Stimulated activated CD8-positive, alpha-beta memory T cell treated with anti-CD3 and anti-CD28 coated beads, Interleukin-4, amount 100 ng/mL, for 4 hours (primary cell): ENCODE data around the gene AGBL1.
"Not testable (repeated sequence)": the region's sequence is repeated elsewhere in the genome, so short reads cannot be mapped to it uniquely, and the experiment has no call there.

ENCODE experiments used
- DNase-seq, 2 donors: peaks; one replicate each; pipeline ENCODE4 v3.0.0-alpha.2; 2020; ENCODE audit warnings: low read depth in 2 of 2, low spot score in 1 of 2

AGBL1 gene

GRCh38 chr15:86855307-86856291 is 775.9 kb downstream of the AGBL1 start:
- no peak for DNase-seq

DNA sequence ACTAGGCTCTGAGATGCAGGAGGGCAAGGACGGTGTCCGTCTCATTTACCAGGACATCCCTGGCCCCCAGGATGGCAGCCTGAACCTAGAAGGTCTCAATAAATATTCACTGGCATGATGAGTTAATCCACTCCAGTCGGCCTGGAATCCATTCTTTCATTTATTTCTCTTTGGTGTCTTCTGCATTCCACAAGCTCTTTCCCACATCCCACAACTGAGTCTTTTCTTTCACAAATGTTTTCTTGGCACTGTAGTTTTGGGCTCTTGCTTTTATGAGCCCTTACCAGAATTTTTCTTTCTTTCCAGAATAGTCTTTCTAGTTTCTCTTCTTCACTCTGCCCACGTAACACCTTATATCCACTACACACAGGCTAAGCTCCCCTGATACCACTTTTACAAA is 778.0 kb downstream of the AGBL1 start:
- no peak for DNase-seq

DNA sequence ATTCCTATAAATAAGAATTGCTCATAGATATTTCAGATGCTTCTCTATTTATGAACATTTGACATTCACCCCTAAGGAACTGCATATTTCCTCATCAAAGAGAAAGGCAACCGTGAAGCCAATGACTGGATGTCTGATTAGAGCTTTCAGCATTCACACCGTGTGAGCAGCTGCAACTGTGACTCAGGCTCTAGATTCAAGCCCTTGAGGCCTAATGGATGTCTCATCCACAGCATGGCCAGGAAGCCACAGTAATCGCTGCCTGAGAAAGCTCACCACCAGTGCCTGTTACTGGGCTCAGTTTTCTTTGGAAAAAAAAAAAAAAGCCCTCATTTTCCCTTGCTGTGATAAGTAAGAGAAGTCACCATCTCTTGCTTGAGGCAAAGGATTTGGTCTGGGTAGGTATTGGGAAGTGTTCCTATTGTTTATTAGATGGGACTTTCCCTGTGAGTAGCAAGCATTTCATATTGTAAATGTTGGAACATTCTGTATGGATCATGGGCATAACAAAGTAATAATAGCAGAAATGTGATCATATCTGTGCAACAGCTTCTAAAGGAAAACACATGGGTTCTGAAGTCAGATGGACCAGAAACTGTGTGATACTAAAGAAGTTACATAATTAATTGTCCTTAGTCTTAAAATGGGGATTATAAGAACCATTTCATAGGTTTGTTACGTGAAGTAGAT is 783.7 kb downstream of the AGBL1 start:
- DNase-seq = no peak

- DNase-seq = no peak
Measured at GRCh38 chr15:86865920-86866319, 786.2 kb downstream of the AGBL1 start.

DNA sequence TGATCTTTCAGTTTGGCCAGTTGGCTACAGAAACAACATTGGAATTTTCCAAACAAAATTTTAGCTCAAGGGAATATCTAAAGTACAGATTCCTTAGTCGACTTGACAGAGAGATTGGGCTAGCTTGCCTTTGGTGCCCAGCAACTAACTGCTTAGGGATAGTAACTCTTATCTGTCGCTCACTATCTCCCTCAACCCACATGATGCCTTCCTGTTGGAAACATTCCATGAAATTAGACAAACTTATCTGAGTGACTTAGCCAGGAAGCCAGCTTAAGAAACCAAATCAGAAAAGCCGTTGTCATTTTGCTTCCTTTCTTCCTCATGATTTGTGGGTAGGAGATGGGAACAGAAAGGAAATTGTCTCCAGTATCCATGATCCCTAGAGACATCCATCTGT is 791.2 kb downstream of the AGBL1 start:
- DNase-seq = no peak

GRCh38 chr15:86871964-86872363 is 792.3 kb downstream of the AGBL1 start:
- DNase-seq = no peak

- DNase-seq = no peak
Measured at GRCh38 chr15:86872782-86873181, 793.1 kb downstream of the AGBL1 start.

- DNase-seq = no peak
Measured at GRCh38 chr15:86875067-86875466, 795.4 kb downstream of the AGBL1 start.

DNA sequence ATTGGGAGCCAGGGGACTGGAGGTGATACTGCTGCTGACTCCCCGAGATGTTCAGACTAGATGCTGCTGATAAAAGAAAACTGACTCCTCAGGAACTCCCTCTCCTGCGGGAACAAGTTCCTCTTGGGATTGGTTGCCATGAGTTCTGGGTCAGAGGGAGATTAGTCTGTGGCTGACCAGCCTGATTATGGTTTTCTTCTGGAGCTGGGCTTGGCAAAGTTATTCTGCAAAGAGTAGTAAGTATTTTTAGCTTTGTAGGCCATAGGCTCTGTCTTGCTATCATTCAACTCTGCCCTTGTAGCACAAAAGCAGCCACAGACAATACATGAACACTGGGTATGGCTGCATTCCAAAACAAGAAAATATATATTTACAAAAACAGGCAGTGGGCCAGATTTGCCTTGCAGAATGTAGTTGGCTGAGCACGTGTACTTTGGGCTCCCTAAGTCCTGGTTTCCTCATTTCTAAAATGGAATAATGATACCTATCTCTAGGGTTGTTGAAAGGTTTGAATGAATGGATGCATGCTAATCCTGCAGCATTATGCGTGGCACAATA is 796.8 kb downstream of the AGBL1 start:
- no peak for DNase-seq

DNA sequence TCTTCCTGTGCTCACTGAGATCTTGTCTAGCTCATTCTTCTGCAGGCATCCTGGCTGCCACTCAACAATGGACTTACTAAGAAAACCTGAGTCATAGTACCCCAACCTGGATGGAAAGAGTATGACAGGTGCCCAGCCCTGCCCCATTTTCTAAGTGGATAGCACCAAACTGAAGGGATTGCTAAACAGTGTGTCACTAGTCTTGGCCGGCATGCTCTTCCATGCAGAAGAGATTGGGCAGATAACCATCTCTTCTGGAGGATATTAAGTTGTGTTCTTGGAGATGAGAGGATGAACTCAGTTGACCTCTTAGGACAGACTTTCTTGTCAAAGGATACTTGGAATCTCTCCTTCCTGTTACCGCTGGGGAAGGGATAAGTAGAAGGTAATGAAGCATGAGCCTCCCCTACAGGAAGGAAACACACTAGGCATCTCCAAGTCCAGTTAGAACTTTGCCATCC is 797.5 kb downstream of the AGBL1 start:
- DNase-seq = no peak

GRCh38 chr15:86878844-86879243 is 799.2 kb downstream of the AGBL1 start:
- DNase-seq = not testable (repeated sequence)

GRCh38 chr15:86879250-86880229 is 799.9 kb downstream of the AGBL1 start:
- no peak for DNase-seq

DNA sequence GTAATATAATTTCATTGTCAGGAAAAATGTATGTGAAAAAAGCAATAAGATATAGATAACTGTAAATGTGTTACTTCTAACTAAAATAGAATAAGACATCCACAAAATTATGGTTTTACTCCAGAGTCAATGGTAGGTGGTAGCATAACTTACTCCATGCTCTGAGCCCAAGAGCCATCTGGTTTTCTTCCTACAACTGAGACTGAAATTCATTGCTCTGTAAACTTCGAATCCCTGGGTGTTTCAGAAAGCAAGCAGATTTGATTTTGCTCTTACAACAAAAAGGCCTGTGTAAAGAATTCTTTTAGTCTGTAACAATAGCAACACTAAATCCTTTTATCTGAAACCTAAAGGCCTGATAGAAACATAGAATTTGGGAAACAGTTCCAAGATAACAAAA is 805.9 kb downstream of the AGBL1 start:
- DNase-seq = no peak

DNA sequence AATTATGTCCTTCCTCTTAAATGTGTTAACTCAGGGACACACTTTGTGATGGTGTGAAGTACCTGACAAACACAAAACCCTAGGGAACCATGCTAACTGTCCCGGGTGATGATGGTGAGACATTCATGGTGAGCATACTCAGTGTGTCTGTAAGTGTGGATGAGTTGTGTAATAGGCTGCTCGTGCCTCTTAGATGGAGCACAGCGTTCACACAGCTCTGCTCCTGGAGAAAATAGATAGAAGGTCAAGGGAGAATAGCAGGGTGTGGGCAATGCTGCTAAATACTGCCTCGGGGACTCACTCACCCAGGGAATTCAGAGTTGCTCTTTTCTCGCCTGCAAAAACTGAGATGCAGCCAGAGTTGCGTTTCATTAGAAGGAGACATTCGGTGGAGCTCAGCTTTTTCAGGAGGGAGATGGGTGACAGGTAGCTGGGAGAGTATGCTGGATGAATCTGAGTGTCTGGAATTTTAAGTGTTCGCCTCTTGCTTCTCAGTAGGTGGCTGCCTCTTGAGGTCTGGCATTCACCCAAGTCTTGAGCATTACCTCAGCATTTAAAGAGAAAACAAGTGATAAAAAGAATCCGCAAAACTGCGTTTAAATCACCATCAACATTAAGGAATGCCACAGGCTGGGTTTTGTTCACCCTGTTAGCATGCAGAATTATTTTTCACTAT is 813.2 kb downstream of the AGBL1 start:
- DNase-seq = no peak

- DNase-seq = no peak
Measured at GRCh38 chr15:86894269-86894668, 814.6 kb downstream of the AGBL1 start.

DNA sequence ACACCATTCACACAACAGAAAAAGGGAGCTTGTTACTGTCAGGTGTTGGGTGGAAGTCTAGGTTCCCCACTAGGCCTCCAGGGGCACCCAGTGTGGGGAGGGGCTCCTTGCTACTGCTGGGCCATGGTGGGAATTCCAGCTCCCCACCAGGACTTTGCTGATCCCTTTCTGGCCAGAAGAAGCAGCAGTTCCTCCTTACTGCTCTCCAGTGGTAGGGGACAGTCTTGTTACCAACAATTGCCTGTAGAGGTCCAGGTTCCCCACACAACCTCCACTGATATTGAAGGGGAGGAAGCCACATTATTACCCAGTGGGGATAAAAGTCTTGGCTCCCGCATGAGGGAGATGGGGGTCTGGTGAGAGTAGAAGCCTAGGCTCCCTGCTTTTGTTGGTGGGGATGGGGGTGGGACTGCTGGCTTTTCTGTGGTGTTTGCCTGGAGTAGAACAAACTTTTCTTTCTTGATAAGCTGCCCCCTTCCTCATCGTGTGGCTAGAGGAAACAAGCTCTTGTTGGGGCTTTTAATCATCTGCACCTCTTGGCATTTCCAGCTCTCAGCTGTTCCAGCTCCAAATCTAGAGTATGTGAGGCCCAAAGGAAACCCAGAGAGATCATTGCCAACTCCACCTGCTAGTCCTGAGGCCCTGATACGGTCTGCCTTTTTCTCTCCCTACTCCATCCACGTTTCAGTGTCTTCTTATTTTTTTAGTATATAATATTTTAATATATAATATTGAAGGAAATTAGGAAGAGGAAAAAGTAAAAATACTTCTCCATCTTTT is 824.2 kb downstream of the AGBL1 start:
- DNase-seq = no peak

DNA sequence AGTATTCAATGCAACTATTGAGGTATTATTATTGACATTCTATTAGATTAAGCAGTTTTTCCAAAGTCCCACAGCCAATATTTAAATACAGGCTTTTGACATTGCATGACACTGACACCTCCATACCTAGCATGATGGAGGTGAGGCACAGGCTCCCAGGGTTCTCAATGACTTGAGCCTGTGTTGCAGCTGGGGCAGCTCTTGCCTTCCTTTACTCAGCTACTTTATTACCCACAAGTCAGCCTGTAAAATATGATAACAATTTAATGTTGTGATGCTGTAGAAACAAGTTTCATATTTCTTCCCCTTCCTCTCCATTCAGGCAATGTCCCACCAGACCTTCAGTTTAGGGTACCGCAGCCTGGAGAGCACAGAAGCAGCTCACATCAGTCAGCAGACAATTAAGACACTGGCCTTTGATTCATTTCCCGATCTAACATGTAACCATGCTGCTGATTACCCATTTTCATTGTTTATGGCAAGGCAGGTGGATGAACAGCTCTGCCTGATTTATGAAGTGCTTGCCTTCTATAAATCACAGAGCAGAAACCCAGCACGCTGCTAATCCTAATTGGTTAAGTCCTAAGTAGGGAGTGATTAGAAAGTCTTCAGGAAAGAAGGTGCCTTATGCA is 826.1 kb downstream of the AGBL1 start:
- no peak for DNase-seq

DNA sequence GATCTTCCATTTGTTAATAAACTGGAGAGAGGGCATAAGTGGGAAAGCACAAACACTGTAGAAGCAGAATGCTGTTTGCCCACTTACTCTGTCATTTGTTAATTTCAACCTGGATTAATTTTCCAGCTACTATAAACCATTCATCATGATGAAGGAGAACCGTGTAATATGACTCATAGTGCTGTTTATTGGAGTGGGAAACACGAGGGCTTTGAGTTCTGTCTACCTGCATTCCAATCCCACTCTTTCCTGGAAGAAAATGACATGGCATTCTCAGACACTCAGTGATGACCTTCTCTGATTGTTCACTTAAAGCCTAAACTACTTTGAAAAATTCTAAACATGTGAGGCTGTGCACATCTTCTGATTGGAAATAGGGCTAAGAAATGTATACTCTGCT is 826.7 kb downstream of the AGBL1 start:
- DNase-seq = no peak

DNA sequence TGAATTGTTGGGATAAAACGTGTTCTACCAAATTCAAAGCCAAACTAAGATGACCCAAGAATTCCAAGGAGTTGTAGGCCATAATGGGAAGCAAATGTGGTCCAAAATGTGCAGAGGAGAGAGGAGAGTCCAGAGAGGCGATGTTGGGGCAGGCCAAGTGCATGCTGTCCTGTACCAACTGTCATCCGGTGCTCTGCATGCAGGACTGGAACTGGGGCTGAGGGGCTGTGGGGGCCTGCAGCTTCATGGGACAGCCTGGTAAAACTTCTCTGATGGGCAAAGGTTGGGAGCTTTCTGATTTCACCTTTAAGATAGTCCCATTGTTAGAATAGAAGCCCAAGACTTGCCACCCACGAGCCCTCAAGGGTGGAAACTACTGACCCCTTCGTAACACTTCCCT is 831.4 kb downstream of the AGBL1 start:
- no peak for DNase-seq
